IMR-90 (cell line): ENCODE results near the gene GGT5. TPM values are rescaled to one million over a fixed set of nuclear protein-coding genes. Genes with fewer than 3 reads are reported as not detected.
"Not testable (repeated sequence)": the region's sequence is repeated elsewhere in the genome, so short reads cannot be mapped to it uniquely, and the experiment has no call there.

ENCODE experiments used
- ATAC-seq: fragments of 200-7000 bp; cut with Tn5 transposase; 2 replicates; pipeline ENCODE4 v1.9.1; 2020; ENCODE audit warnings: low read depth, mild to moderate bottlenecking, moderate library complexity
- BruUV-seq: library from RNA; stranded (reverse); fragments of 400-500 nt; replicated peaks from 2 replicates; lab custom pipeline; 2021; lab: Mats Ljungman, UMichigan
- CTCF ChIA-PET: fragments of 300-600 bp; formaldehyde crosslinking; extraction: SDS; loops from one replicate; lab custom pipeline; 2021; ENCODE audit warnings: antibody characterized with exemption; lab: Yijun Ruan, JAX
- POLR2A ChIA-PET: fragments of 300-600 bp; sonication (Branson Sonifier 250); formaldehyde crosslinking; loops from one replicate; lab custom pipeline; 2022; ENCODE audit warnings: antibody characterized with exemption; ENCODE audit not compliant: unreplicated experiment; lab: Charles Lee
- DNase-seq: peaks from one replicate; pipeline ENCODE4 v3.0.0; 2013
- H2AFZ ChIP-seq: replicated peaks from 2 replicates; pipeline ENCODE3; 2013; ENCODE audit warnings: low read length, mild to moderate bottlenecking; ENCODE audit not compliant: poor library complexity
- H2AK5ac ChIP-seq: 2 replicates; pipeline ENCODE4 v1.6.1; 2013; ENCODE audit warnings: low read depth, low read length, inconsistent platforms
- H2AK9ac ChIP-seq: replicated peaks from 2 replicates; pipeline ENCODE3; 2013; ENCODE audit warnings: mild to moderate bottlenecking, low read depth, low read length, moderate library complexity; ENCODE audit not compliant: poor library complexity
- H2BK120ac ChIP-seq: 2 replicates; pipeline ENCODE4 v1.6.1; 2013; ENCODE audit warnings: low read depth, low read length, inconsistent platforms
- H2BK15ac ChIP-seq: 3 replicates; pipeline ENCODE4 v1.6.1; 2013; ENCODE audit warnings: low read depth, low read length, inconsistent platforms
- H2BK20ac ChIP-seq: 2 replicates; pipeline ENCODE4 v1.6.1; 2013; ENCODE audit warnings: low read depth, mild to moderate bottlenecking, inconsistent platforms, low read length, moderate library complexity
- H2BK5ac ChIP-seq: 2 replicates; pipeline ENCODE4 v1.6.1; 2013; ENCODE audit warnings: mild to moderate bottlenecking, low read depth, low read length, inconsistent platforms; ENCODE audit not compliant: poor library complexity, severe bottlenecking
- H3K14ac ChIP-seq: replicated peaks from 2 replicates; pipeline ENCODE4 v1.6.1; 2013; ENCODE audit warnings: low read depth, low read length, inconsistent platforms
- H3K18ac ChIP-seq: 2 replicates; pipeline ENCODE4 v1.6.1; 2013; ENCODE audit warnings: low read depth, low read length, control low read depth
- H3K23ac ChIP-seq: 2 replicates; pipeline ENCODE4 v1.6.1; 2013; ENCODE audit warnings: low read depth, low read length, inconsistent platforms
- H3K27ac ChIP-seq: 2 replicates; pipeline ENCODE4 v1.5.1; 2013; ENCODE audit warnings: mild to moderate bottlenecking, control low read depth, low read length; ENCODE audit not compliant: insufficient read depth
- H3K27me3 ChIP-seq: 2 replicates; pipeline ENCODE4 v1.6.1; 2013; ENCODE audit warnings: low read length; ENCODE audit not compliant: control insufficient read depth, insufficient read depth
- H3K36me3 ChIP-seq: 2 replicates; pipeline ENCODE4 v1.6.1; 2013; ENCODE audit warnings: low read length, mixed read lengths; ENCODE audit not compliant: control insufficient read depth, insufficient read depth
- H3K4ac ChIP-seq: 2 replicates; pipeline ENCODE4 v1.6.1; 2013; ENCODE audit warnings: low read depth, low read length, inconsistent platforms
- H3K4me1 ChIP-seq: 2 replicates; pipeline ENCODE4 v1.6.1; 2013; ENCODE audit warnings: low read length, mixed read lengths; ENCODE audit not compliant: control insufficient read depth, insufficient read depth
- H3K4me2 ChIP-seq: 2 replicates; pipeline ENCODE4 v1.6.1; 2013; ENCODE audit warnings: low read depth, mild to moderate bottlenecking, control low read depth, low read length, moderate library complexity
- H3K4me3 ChIP-seq: 2 replicates; pipeline ENCODE4 v1.5.1; 2013; ENCODE audit warnings: low read depth, mild to moderate bottlenecking, control low read depth, low read length, moderate library complexity; ENCODE audit not compliant: insufficient read depth
- H3K56ac ChIP-seq: 2 replicates; pipeline ENCODE4 v1.6.1; 2013; ENCODE audit warnings: low read length, inconsistent platforms; ENCODE audit not compliant: insufficient read depth; ENCODE audit errors: extremely low read depth
- H3K79me1 ChIP-seq, 2 experiments: 2 replicates each; pipeline ENCODE4 v1.6.1; 2013; ENCODE audit warnings: low read length in 2 of 2, inconsistent platforms in 1 of 2, low read depth in 1 of 2
- H3K9ac ChIP-seq: 2 replicates; pipeline ENCODE4 v1.6.1; 2013; ENCODE audit warnings: low read depth, low read length, control low read depth
- H3K9me1 ChIP-seq: 2 replicates; pipeline ENCODE4 v1.6.1; 2013; ENCODE audit warnings: low read length, inconsistent platforms; ENCODE audit not compliant: insufficient read depth
- H3K9me3 ChIP-seq: 2 replicates; pipeline ENCODE4 v1.6.1; 2013; ENCODE audit warnings: low read length; ENCODE audit not compliant: control insufficient read depth, insufficient read depth
- H4K20me1 ChIP-seq: 2 replicates; pipeline ENCODE4 v1.6.1; 2013; ENCODE audit warnings: low read length, inconsistent platforms; ENCODE audit not compliant: insufficient read depth
- H4K5ac ChIP-seq: 2 replicates; pipeline ENCODE4 v1.6.1; 2013; ENCODE audit warnings: mild to moderate bottlenecking, low read depth, low read length, control low read depth
- H4K8ac ChIP-seq, 2 experiments: 2 replicates each; pipeline ENCODE4 v1.6.1; 2013; ENCODE audit warnings: low read depth in 2 of 2, low read length in 2 of 2, control low read depth in 1 of 2, inconsistent platforms in 1 of 2
- H4K91ac ChIP-seq: 2 replicates; pipeline ENCODE4 v1.6.1; 2013; ENCODE audit warnings: low read depth, low read length, inconsistent platforms; ENCODE audit not compliant: insufficient read depth
- WGBS, 2 experiments: methylation state at CpG; one replicate each; pipeline versions ENCODE4 v1.1.5 to v1.1.7; 2013; ENCODE audit warnings: missing lambda C conversion rate in 2 of 2; ENCODE audit not compliant: insufficient read length in 1 of 2; ENCODE audit errors: extremely low coverage in 2 of 2; 5-methylcytosine and 5-hydroxymethylcytosine counted together
- dilution Hi-C: fragments of 300-500 bp; cut with HindIII; formaldehyde crosslinking; loops from one replicate; pipeline ENCODE4 v1.14.3; 2018; ENCODE audit warnings: low sequenced_read_pairs; ENCODE audit not compliant: unreplicated experiment
- in situ Hi-C: fragments of 300-500 bp; cut with MboI; formaldehyde crosslinking; loops from 3 replicates; pipeline ENCODE4 v1.14.3; 2019; ENCODE audit warnings: low sequenced_read_pairs, inconsistent platforms, mixed read lengths
- intact Hi-C: fragments of 100-400 bp; cut with micrococcal nuclease; formaldehyde crosslinking; loops from 2 replicates; pipeline ENCODE4 v1.10.0; 2022
- polyA plus RNA-seq, 3 experiments: library from polyadenylated mRNA; depleted of rRNA; stranded (reverse); fragments of >200 nt; gene quantifications; 2 replicates each; pipeline ENCODE4 v1.2.3, GENCODE V29; 2012; ENCODE audit warnings: low replicate concordance in 1 of 3
- total RNA-seq: library from RNA; depleted of rRNA; stranded (reverse); fragments of >200 nt; gene quantifications from 2 replicates; pipeline ENCODE4 v1.2.3, GENCODE V29; 2012

GGT5 gene
- total and polyA plus RNA-seq, 2 of the 4 experiments (the other 2 are of a cell fraction) = 0.18 to 5.8 TPM

GRCh38 chr22:24287801-24288200, 42.9 kb upstream of the GGT5 start:
- H3K36me3 ChIP-seq, H3K4me3 ChIP-seq, H4K8ac ChIP-seq, dilution Hi-C loops, H3K9ac ChIP-seq, DNase-seq, CTCF ChIA-PET, H3K18ac ChIP-seq, H3K9me3 ChIP-seq, H3K27me3 ChIP-seq, H2AFZ ChIP-seq, H2BK120ac ChIP-seq, H2AK9ac ChIP-seq, BruUV-seq, H2AK5ac ChIP-seq, in situ Hi-C loops, H3K56ac ChIP-seq, H4K5ac ChIP-seq, H3K23ac ChIP-seq, H2BK5ac ChIP-seq, ATAC-seq, H2BK15ac ChIP-seq, intact Hi-C loops: not testable (repeated sequence)
- POLR2A ChIA-PET = interaction anchor here (0.5 kb wide), 1 partner anchor 12 kb away, joined by 7 read pairs; no protein-coding TSS in a partner anchor
- peak overlapping the region; percentile 12; the same call in 1 of the 2 replicates for H3K27ac ChIP-seq
- WGBS, 2 experiments = no CpG with 5 or more reads among the region's 6 CpGs
- H2BK20ac ChIP-seq = 0 out of 2 replicates have a peak overlapping the region, but pooled peaks have one; percentile 46
- 0 out of 2 replicates have a peak overlapping the region, but pooled peaks have one; percentile 59 for H3K14ac ChIP-seq
- peaks cover 17% of the 10 kb centered on the region for H3K4me1 ChIP-seq
- peak overlapping the region; percentile 60 for H3K4ac ChIP-seq
- peaks cover 20 to 71% of the 10 kb centered on the region in 2 experiments for H3K79me1 ChIP-seq
- H4K20me1 ChIP-seq = peaks cover 49% of the 10 kb centered on the region
- H3K9me1 ChIP-seq = peaks cover 18% of the 10 kb centered on the region
- peak overlapping the region; percentile 48; the same call in 1 of the 2 replicates for H4K91ac ChIP-seq
- 0 out of 2 replicates have a peak overlapping the region, but pooled peaks have one; percentile 28 for H3K4me2 ChIP-seq

GRCh38 chr22:24287212-24287611, 42.3 kb upstream of the GGT5 start:
- H3K27ac ChIP-seq, H2BK15ac ChIP-seq, intact Hi-C loops, H2BK120ac ChIP-seq, in situ Hi-C loops, H2AK5ac ChIP-seq, BruUV-seq, ATAC-seq, H3K27me3 ChIP-seq, H3K9me3 ChIP-seq, H3K36me3 ChIP-seq, H3K18ac ChIP-seq, DNase-seq, H3K23ac ChIP-seq, POLR2A ChIA-PET, H3K9ac ChIP-seq, H2BK20ac ChIP-seq, H3K4me2 ChIP-seq, H3K56ac ChIP-seq, H4K91ac ChIP-seq, H3K4ac ChIP-seq, H4K8ac ChIP-seq, H3K4me3 ChIP-seq, H2AK9ac ChIP-seq, H4K5ac ChIP-seq, H2AFZ ChIP-seq, H2BK5ac ChIP-seq, CTCF ChIA-PET, dilution Hi-C loops, H3K14ac ChIP-seq: not testable (repeated sequence)
- WGBS, 2 experiments = no CpG with 5 or more reads among the region's 9 CpGs
- peaks cover 17% of the 10 kb centered on the region for H3K4me1 ChIP-seq
- peaks cover 49% of the 10 kb centered on the region for H4K20me1 ChIP-seq
- peaks cover 20 to 71% of the 10 kb centered on the region in 2 experiments for H3K79me1 ChIP-seq
- H3K9me1 ChIP-seq = peaks cover 18% of the 10 kb centered on the region
